ENCODE measurements around the gene IPO13.

Gene IPO13

GRCh38 chr1:43961692-43962091 lies 14.9 kb downstream of the IPO13 start:
- H3K36me3 ChIP-seq (ENCODE audit: control insufficient read depth in 2 of 2, insufficient read depth in 2 of 2, low read length in 2 of 2) = peaks cover 32 to 49% of the 10 kb centered on the region in 2 donors
- H3K9ac ChIP-seq (ENCODE audit: low read depth in 1 of 2, low read length in 2 of 2) = no peak overlapping the region
- no peak overlapping the region for H3K27ac ChIP-seq (ENCODE audit: low read depth in 2 of 2, low read length in 2 of 2)
- no peaks in the 10 kb centered on the region for H3K9me3 ChIP-seq (ENCODE audit: control insufficient read depth in 2 of 2, low read length in 2 of 2)
- H3K4me1 ChIP-seq (ENCODE audit: control insufficient read depth in 2 of 2, insufficient read depth in 2 of 2, low read length in 2 of 2) = no peaks in the 10 kb centered on the region
- H3K4me3 ChIP-seq (ENCODE audit: low read length in 2 of 2) = no peak overlapping the region
- no peaks in the 10 kb centered on the region for H3K27me3 ChIP-seq (ENCODE audit: control insufficient read depth in 2 of 2, insufficient read depth in 2 of 2, low read length in 2 of 2)

- Histone ChIP-seq H3K4me3 (ENCODE audit: low read length in 2 of 2) (no peak overlapping the region), H3K9me3 (ENCODE audit: control insufficient read depth in 2 of 2, low read length in 2 of 2) (no peaks in the 10 kb centered on the region), H3K4me1 (ENCODE audit: control insufficient read depth in 2 of 2, insufficient read depth in 2 of 2, low read length in 2 of 2) (no peaks in the 10 kb centered on the region), H3K27ac (ENCODE audit: low read depth in 2 of 2, low read length in 2 of 2) (no peak overlapping the region), H3K27me3 (ENCODE audit: control insufficient read depth in 2 of 2, insufficient read depth in 2 of 2, low read length in 2 of 2) (no peaks in the 10 kb centered on the region), H3K9ac (ENCODE audit: low read depth in 1 of 2, low read length in 2 of 2) (no peak overlapping the region), H3K36me3 (ENCODE audit: control insufficient read depth in 2 of 2, insufficient read depth in 2 of 2, low read length in 2 of 2) (peaks cover 30 to 43% of the 10 kb centered on the region in 2 donors)
Measured at GRCh38 chr1:43962324-43962723, 15.6 kb downstream of the IPO13 start.

- H3K27ac ChIP-seq (ENCODE audit: low read depth in 2 of 2, low read length in 2 of 2) = no peak overlapping the region
- H3K9me3 ChIP-seq (ENCODE audit: control insufficient read depth in 2 of 2, low read length in 2 of 2) = no peaks in the 10 kb centered on the region
Measured at GRCh38 chr1:43963006-43963405, 16.3 kb downstream of the IPO13 start.

GRCh38 chr1:43963890-43964289 lies 17.1 kb downstream of the IPO13 start:
- Histone ChIP-seq H3K27me3 (ENCODE audit: control insufficient read depth in 2 of 2, insufficient read depth in 2 of 2, low read length in 2 of 2) (no peaks in the 10 kb centered on the region), H3K27ac (ENCODE audit: low read depth in 2 of 2, low read length in 2 of 2) (no peak overlapping the region), H3K36me3 (ENCODE audit: control insufficient read depth in 2 of 2, insufficient read depth in 2 of 2, low read length in 2 of 2) (peaks cover 16 to 27% of the 10 kb centered on the region in 2 donors), H3K9ac (ENCODE audit: low read depth in 1 of 2, low read length in 2 of 2) (no peak overlapping the region), H3K9me3 (ENCODE audit: control insufficient read depth in 2 of 2, low read length in 2 of 2) (no peaks in the 10 kb centered on the region), H3K4me3 (ENCODE audit: low read length in 2 of 2) (no peak overlapping the region), H3K4me1 (ENCODE audit: control insufficient read depth in 2 of 2, insufficient read depth in 2 of 2, low read length in 2 of 2) (no peaks in the 10 kb centered on the region)

More at GRCh38 chr1:43963006-43963405, 16.3 kb downstream of the IPO13 start:
- Histone ChIP-seq H3K4me3 (ENCODE audit: low read length in 2 of 2) (no peak overlapping the region), H3K27me3 (ENCODE audit: control insufficient read depth in 2 of 2, insufficient read depth in 2 of 2, low read length in 2 of 2) (no peaks in the 10 kb centered on the region), H3K9ac (ENCODE audit: low read depth in 1 of 2, low read length in 2 of 2) (no peak overlapping the region), H3K4me1 (ENCODE audit: control insufficient read depth in 2 of 2, insufficient read depth in 2 of 2, low read length in 2 of 2) (no peaks in the 10 kb centered on the region), H3K36me3 (ENCODE audit: control insufficient read depth in 2 of 2, insufficient read depth in 2 of 2, low read length in 2 of 2) (peaks cover 23 to 36% of the 10 kb centered on the region in 2 donors)

- peaks cover 9 to 22% of the 10 kb centered on the region in 2 donors for H3K36me3 ChIP-seq (ENCODE audit: control insufficient read depth in 2 of 2, insufficient read depth in 2 of 2, low read length in 2 of 2)
Measured at GRCh38 chr1:43965316-43965715, 18.6 kb downstream of the IPO13 start.

GRCh38 chr1:43968348-43968948 lies 21.7 kb downstream of the IPO13 start:
- H3K4me3 ChIP-seq (ENCODE audit: low read length in 2 of 2) = no peak overlapping the region
- H3K4me1 ChIP-seq (ENCODE audit: control insufficient read depth in 2 of 2, insufficient read depth in 2 of 2, low read length in 2 of 2) = peaks cover 7 to 14% of the 10 kb centered on the region in 2 donors
- H3K9me3 ChIP-seq (ENCODE audit: control insufficient read depth in 2 of 2, low read length in 2 of 2) = no peaks in the 10 kb centered on the region
- peaks cover 11 to 20% of the 10 kb centered on the region in 2 donors for H3K36me3 ChIP-seq (ENCODE audit: control insufficient read depth in 2 of 2, insufficient read depth in 2 of 2, low read length in 2 of 2)
- H3K27me3 ChIP-seq (ENCODE audit: control insufficient read depth in 2 of 2, insufficient read depth in 2 of 2, low read length in 2 of 2) = no peaks in the 10 kb centered on the region
- H3K9ac ChIP-seq (ENCODE audit: low read depth in 1 of 2, low read length in 2 of 2) = no peak overlapping the region
- no peak overlapping the region for H3K27ac ChIP-seq (ENCODE audit: low read depth in 2 of 2, low read length in 2 of 2)

More at GRCh38 chr1:43965316-43965715, 18.6 kb downstream of the IPO13 start:
- Histone ChIP-seq H3K27me3 (ENCODE audit: control insufficient read depth in 2 of 2, insufficient read depth in 2 of 2, low read length in 2 of 2) (no peaks in the 10 kb centered on the region), H3K4me3 (ENCODE audit: low read length in 2 of 2) (no peak overlapping the region), H3K9me3 (ENCODE audit: control insufficient read depth in 2 of 2, low read length in 2 of 2) (no peaks in the 10 kb centered on the region), H3K27ac (ENCODE audit: low read depth in 2 of 2, low read length in 2 of 2) (no peak overlapping the region), H3K4me1 (ENCODE audit: control insufficient read depth in 2 of 2, insufficient read depth in 2 of 2, low read length in 2 of 2) (peaks cover 1 to 4% of the 10 kb centered on the region in 2 donors), H3K9ac (ENCODE audit: low read depth in 1 of 2, low read length in 2 of 2) (no peak overlapping the region)

- H3K27ac ChIP-seq (ENCODE audit: low read depth in 2 of 2, low read length in 2 of 2) = no peak overlapping the region
- no peaks in the 10 kb centered on the region for H3K27me3 ChIP-seq (ENCODE audit: control insufficient read depth in 2 of 2, insufficient read depth in 2 of 2, low read length in 2 of 2)
- H3K4me3 ChIP-seq (ENCODE audit: low read length in 2 of 2) = peak overlapping the region in 1 of 2 donors; percentile 65
- H3K9me3 ChIP-seq (ENCODE audit: control insufficient read depth in 2 of 2, low read length in 2 of 2) = no peaks in the 10 kb centered on the region
- H3K9ac ChIP-seq (ENCODE audit: low read depth in 1 of 2, low read length in 2 of 2) = no peak overlapping the region
- H3K36me3 ChIP-seq (ENCODE audit: control insufficient read depth in 2 of 2, insufficient read depth in 2 of 2, low read length in 2 of 2) = peaks cover 11 to 16% of the 10 kb centered on the region in 2 donors
- H3K4me1 ChIP-seq (ENCODE audit: control insufficient read depth in 2 of 2, insufficient read depth in 2 of 2, low read length in 2 of 2) = peaks cover 13 to 22% of the 10 kb centered on the region in 2 donors
Measured at GRCh38 chr1:43969416-43969745, 22.6 kb downstream of the IPO13 start.

- Histone ChIP-seq H3K36me3 (ENCODE audit: control insufficient read depth in 2 of 2, insufficient read depth in 2 of 2, low read length in 2 of 2) (peaks cover 11 to 12% of the 10 kb centered on the region in 2 donors), H3K4me1 (ENCODE audit: control insufficient read depth in 2 of 2, insufficient read depth in 2 of 2, low read length in 2 of 2) (peaks cover 13 to 22% of the 10 kb centered on the region in 2 donors), H3K9ac (ENCODE audit: low read depth in 1 of 2, low read length in 2 of 2) (peak within 1 kb of the TSS; percentile 60 to 67), H3K9me3 (ENCODE audit: control insufficient read depth in 2 of 2, low read length in 2 of 2) (no peaks in the 10 kb centered on the region), H3K27ac (ENCODE audit: low read depth in 2 of 2, low read length in 2 of 2) (peak within 1 kb of the TSS in 1 of 2 donors; percentile 38), H3K27me3 (ENCODE audit: control insufficient read depth in 2 of 2, insufficient read depth in 2 of 2, low read length in 2 of 2) (no peaks in the 10 kb centered on the region), H3K4me3 (ENCODE audit: low read length in 2 of 2) (peak within 1 kb of the TSS; percentile 91 to 97)
Measured at GRCh38 chr1:43969746-43970466, 23.2 kb downstream of the IPO13 start, which contains the start of gene DPH2. Gene DPH2 (plus strand): TSS chr1:43970010. CDS start chr1:43970176, 166 bp downstream.

- H3K4me3 ChIP-seq (ENCODE audit: low read length in 2 of 2) = peak overlapping the region; percentile 91 to 97
- H3K36me3 ChIP-seq (ENCODE audit: control insufficient read depth in 2 of 2, insufficient read depth in 2 of 2, low read length in 2 of 2) = peaks cover 10 to 11% of the 10 kb centered on the region in 2 donors
- H3K27ac ChIP-seq (ENCODE audit: low read depth in 2 of 2, low read length in 2 of 2) = no peak overlapping the region
- peaks cover 15 to 23% of the 10 kb centered on the region in 2 donors for H3K4me1 ChIP-seq (ENCODE audit: control insufficient read depth in 2 of 2, insufficient read depth in 2 of 2, low read length in 2 of 2)
- H3K9me3 ChIP-seq (ENCODE audit: control insufficient read depth in 2 of 2, low read length in 2 of 2) = no peaks in the 10 kb centered on the region
- H3K27me3 ChIP-seq (ENCODE audit: control insufficient read depth in 2 of 2, insufficient read depth in 2 of 2, low read length in 2 of 2) = no peaks in the 10 kb centered on the region
- peak overlapping the region; percentile 60 to 67 for H3K9ac ChIP-seq (ENCODE audit: low read depth in 1 of 2, low read length in 2 of 2)
Measured at GRCh38 chr1:43970502-43970901, 23.8 kb downstream of the IPO13 start.

- Histone ChIP-seq H3K9ac (ENCODE audit: low read depth in 1 of 2, low read length in 2 of 2) (no peak overlapping the region), H3K4me1 (ENCODE audit: control insufficient read depth in 2 of 2, insufficient read depth in 2 of 2, low read length in 2 of 2) (peaks cover 19 to 27% of the 10 kb centered on the region in 2 donors), H3K27ac (ENCODE audit: low read depth in 2 of 2, low read length in 2 of 2) (no peak overlapping the region), H3K4me3 (ENCODE audit: low read length in 2 of 2) (peak overlapping the region in 1 of 2 donors; percentile 97), H3K27me3 (ENCODE audit: control insufficient read depth in 2 of 2, insufficient read depth in 2 of 2, low read length in 2 of 2) (no peaks in the 10 kb centered on the region), H3K36me3 (ENCODE audit: control insufficient read depth in 2 of 2, insufficient read depth in 2 of 2, low read length in 2 of 2) (peaks cover 10 to 11% of the 10 kb centered on the region in 2 donors), H3K9me3 (ENCODE audit: control insufficient read depth in 2 of 2, low read length in 2 of 2) (no peaks in the 10 kb centered on the region)
Measured at GRCh38 chr1:43970911-43971310, 24.2 kb downstream of the IPO13 start.

Measured in mucosa of rectum (tissue), 2 donors.